ENCODE results near the gene PALD1. TPM values are rescaled to one million over a fixed set of nuclear protein-coding genes. Genes with fewer than 3 reads are reported as not detected.
"Not testable (repeated sequence)": the region's sequence is repeated elsewhere in the genome, so short reads cannot be mapped to it uniquely, and the experiment has no call there.

Gene PALD1
- total RNA-seq, 1 experiment from 2014 or later, result 0.12 TPM

DNA sequence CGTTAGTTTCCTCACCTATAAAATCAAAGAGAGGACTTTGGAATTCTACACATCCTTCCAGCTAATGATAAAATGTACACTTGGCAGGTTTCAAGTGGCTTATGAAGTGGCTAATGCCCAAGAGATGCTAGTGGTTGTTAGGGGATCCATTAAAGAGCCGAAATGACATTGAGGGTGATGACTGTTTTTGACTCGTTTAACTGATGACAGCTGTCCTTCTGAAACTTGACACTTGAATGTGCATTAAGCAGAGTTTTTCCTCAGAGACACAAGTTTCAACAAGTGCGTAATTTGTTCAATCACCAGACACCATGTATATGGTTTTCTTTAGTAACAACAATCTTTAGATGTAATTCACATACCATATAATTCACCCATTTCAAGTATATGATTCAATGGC is 125.5 kb downstream of the PALD1 start:
- no peak for DNase-seq (ENCODE audit: low read depth)

DNA sequence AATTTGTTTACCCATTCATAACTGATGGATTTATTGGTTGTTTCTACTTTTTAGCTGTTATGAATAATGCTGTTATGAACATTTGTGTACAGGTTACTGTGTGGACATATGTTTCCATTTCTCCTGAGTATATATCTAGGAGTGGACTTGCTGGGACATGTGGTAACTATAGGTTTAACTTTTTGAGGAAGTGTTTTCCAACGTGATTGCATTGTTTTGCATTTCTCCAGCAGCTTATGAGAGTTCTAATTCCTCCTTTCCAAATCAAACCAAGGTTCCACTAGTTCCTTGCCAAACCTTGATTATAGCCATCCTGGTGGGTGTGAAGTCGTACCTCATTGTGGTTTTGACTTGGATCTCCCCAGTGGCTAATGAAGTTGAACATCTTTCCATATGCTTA is 126.6 kb downstream of the PALD1 start:
- no peak for DNase-seq (ENCODE audit: low read depth)

GRCh38 chr10:70607936-70608335 is 129.4 kb downstream of the PALD1 start:
- DNase-seq (ENCODE audit: low read depth), result peak; percentile 35

DNA sequence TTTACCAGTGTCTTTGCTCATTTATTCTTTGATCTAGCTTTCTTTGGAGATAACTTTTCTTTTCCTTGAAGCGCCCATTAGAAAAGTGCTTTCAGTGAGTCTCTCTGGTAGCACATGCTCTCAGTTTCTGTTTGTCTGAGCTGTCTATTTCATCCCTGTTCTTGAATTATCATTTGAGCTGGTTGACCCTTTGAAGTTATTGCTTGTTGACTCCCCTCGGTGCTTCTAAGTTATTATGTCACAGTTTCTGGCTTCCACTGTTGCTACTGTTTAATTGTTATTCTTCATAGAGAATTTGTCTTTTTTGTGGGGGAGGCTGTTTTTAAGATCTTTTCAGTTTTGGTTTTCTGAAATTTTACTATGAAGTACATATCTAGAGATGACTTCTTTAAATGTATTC is 135.4 kb downstream of the PALD1 start:
- no peak for DNase-seq (ENCODE audit: low read depth)

- DNase-seq (ENCODE audit: low read depth), result not testable (repeated sequence)
Measured at GRCh38 chr10:70614364-70614763, 135.8 kb downstream of the PALD1 start.

DNA sequence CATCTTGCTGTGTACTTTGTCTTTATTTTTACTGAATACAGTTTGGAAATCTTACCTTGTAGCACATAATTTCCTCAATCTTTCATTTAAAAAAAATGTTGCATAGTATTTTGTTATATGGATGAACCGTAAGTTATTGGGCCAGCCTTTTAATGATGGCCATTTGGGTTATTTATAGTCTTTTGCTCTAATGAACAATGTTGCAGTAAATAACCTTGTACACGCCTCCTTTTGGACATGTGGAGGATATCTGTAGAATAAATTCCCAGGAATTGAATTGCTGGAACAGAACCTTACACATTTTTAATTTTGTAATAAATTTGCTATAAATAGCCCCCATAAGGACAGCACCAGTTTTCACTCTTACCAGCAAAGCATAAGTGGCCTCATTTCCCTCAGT is 136.6 kb downstream of the PALD1 start:
- DNase-seq (ENCODE audit: low read depth), result no peak

DNA sequence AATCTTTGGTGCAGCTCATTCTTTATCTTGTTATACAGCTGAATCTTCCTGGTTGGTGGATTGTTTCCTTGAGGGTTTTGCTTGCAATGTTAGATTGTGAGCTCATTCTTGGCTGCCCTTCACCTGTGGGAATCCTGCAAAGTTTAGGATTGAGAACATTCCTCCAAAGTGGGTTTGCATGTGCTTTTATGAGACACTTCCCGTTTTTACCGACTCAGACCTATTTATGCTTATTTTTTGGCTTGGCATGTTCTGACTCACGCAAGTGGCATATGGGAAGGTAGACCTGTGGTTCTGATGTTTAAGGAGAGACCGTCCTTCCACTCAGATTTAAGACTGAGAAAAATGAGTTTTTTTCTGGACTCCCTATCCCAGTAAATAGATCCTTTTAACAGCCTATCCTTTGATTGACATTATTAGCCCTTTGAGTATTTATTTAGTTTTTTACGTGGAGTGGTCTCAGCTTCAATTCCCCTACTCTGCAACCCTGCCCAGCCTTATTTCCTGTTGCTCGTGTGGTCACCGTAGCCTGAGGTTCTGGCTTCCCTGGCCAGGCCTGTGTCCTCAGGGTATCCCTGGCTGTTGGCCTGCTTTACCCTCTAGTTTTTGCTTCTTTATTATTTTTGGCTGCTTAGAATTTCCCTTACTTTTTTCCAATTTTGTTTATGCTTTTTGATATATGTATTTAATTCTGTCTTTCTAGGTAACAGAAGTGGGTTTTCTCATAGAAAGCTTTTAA is 137.4 kb downstream of the PALD1 start:
- DNase-seq (ENCODE audit: low read depth), result peak; percentile 87

GRCh38 chr10:70616761-70617160 is 138.2 kb downstream of the PALD1 start:
- no peak for DNase-seq (ENCODE audit: low read depth)

Other genes with a start within 250 kb of the PALD1 start
- gene PPA1, start 245.3 kb upstream of the PALD1 start, total RNA-seq (2014; rRNA removed; shearing (Covaris generic)), result 126 and 150 TPM in 2 replicates
- gene NPFFR1, start 194.8 kb upstream of the PALD1 start, total RNA-seq (2014; rRNA removed; shearing (Covaris generic)), result not detected in 2 replicates
- gene LRRC20, start 96.1 kb upstream of the PALD1 start, total RNA-seq (2014; rRNA removed; shearing (Covaris generic)), result 4.5 and 5.6 TPM in 2 replicates
- 24.8 and 26.1 TPM in 2 replicates for gene EIF4EBP2, start 74.6 kb upstream of the PALD1 start, total RNA-seq (2014; rRNA removed; shearing (Covaris generic))
- gene NODAL, start 37.1 kb upstream of the PALD1 start, total RNA-seq (2014; rRNA removed; shearing (Covaris generic)), result not detected in 2 replicates
- gene PRF1, start 124.0 kb downstream of the PALD1 start, total RNA-seq (2014; rRNA removed; shearing (Covaris generic)), result not detected in 2 replicates
- 10.1 and 11.0 TPM in 2 replicates for gene ADAMTS14, start 193.7 kb downstream of the PALD1 start, total RNA-seq (2014; rRNA removed; shearing (Covaris generic))

All from RPMI7951 (cell line).